SK-N-MC (cell line): ENCODE results near the gene SLC39A7.
"Not testable (repeated sequence)": the region's sequence is repeated elsewhere in the genome, so short reads cannot be mapped to it uniquely, and the experiment has no call there.

ENCODE experiments used
- DNase-seq: peaks from one replicate; pipeline ENCODE4 v3.0.0-alpha.2; 2011; ENCODE audit warnings: low read depth, low spot score
- H3K27ac ChIP-seq: fragments of 200-600 bp; sonication (generic); 2 replicates; pipeline ENCODE4 v1.5.1; 2016; ENCODE audit warnings: mixed run types
- H3K36me3 ChIP-seq: fragments of 200-600 bp; sonication (generic); 2 replicates; pipeline ENCODE4 v1.6.1; 2017; ENCODE audit warnings: antibody characterized with exemption, low read length, mixed read lengths; ENCODE audit not compliant: insufficient read depth
- H3K4me3 ChIP-seq: fragments of 200-600 bp; sonication (generic); 2 replicates; pipeline ENCODE4 v1.5.1; 2016
- H3K9ac ChIP-seq: fragments of 200-600 bp; sonication (generic); 2 replicates; pipeline ENCODE4 v1.8.0; 2017; ENCODE audit warnings: mixed run types, mixed read lengths; ENCODE audit not compliant: insufficient read length
- H3K9me3 ChIP-seq: fragments of 200-600 bp; sonication (generic); 2 replicates; pipeline ENCODE4 v1.6.1; 2017; ENCODE audit warnings: low read depth, mild to moderate bottlenecking, antibody characterized with exemption, low read length, moderate library complexity, mixed read lengths
- EZH2 ChIP-seq: fragments of 200-600 bp; sonication (generic); IDR thresholded peaks from one replicate; pipeline ENCODE4 v1.6.1; 2017; ENCODE audit warnings: antibody characterized with exemption
- FOXP2 ChIP-seq: optimal IDR thresholded peaks from 2 replicates; pipeline ENCODE3; 2011; ENCODE audit warnings: mild to moderate bottlenecking, moderate library complexity; ENCODE audit not compliant: insufficient read depth; ENCODE audit errors: extremely low read length, control extremely low read depth
- POLR2AphosphoS5 ChIP-seq: IDR thresholded peaks from 2 replicates; pipeline ENCODE4 v1.6.1; 2012; ENCODE audit warnings: mild to moderate bottlenecking, low read depth, low read length, borderline replicate concordance

Gene SLC39A7

GRCh38 chr6:33212857-33213165, 12.1 kb downstream of the SLC39A7 start:
- Histone ChIP-seq H3K9me3 (no peaks in the 10 kb centered on the region), H3K36me3 (peaks cover 20% of the 10 kb centered on the region), H3K27ac (no peak overlapping the region), H3K4me3 (peak overlapping the region; percentile 76), H3K9ac (peak overlapping the region; percentile 57)
- no peak for TF ChIP-seq FOXP2
- no peak for TF ChIP-seq POLR2AphosphoS5
- TF ChIP-seq EZH2, result no peak
- DNase-seq, result no peak

GRCh38 chr6:33213166-33213988, 12.7 kb downstream of the SLC39A7 start:
- H3K9me3 ChIP-seq, result no peaks in the 10 kb centered on the region
- peak overlapping the region; percentile 76 for H3K4me3 ChIP-seq
- no peak for DNase-seq
- H3K9ac ChIP-seq, result peak overlapping the region; percentile 57
- peaks cover 20% of the 10 kb centered on the region for H3K36me3 ChIP-seq
- TF ChIP-seq FOXP2 (no peak), EZH2 (no peak), POLR2AphosphoS5 (0 out of 2 replicates have a peak, but pooled peaks have one; percentile 68)
- no peak overlapping the region for H3K27ac ChIP-seq

GRCh38 chr6:33213989-33214335, 13.3 kb downstream of the SLC39A7 start:
- no peak overlapping the region for H3K27ac ChIP-seq
- no peak for TF ChIP-seq EZH2
- no peak for TF ChIP-seq POLR2AphosphoS5
- H3K9me3 ChIP-seq, result no peaks in the 10 kb centered on the region
- DNase-seq, result no peak
- peaks cover 20% of the 10 kb centered on the region for H3K36me3 ChIP-seq
- peak overlapping the region; percentile 76 for H3K4me3 ChIP-seq
- no peak overlapping the region for H3K9ac ChIP-seq

GRCh38 chr6:33215271-33216116, 14.8 kb downstream of the SLC39A7 start:
- Histone ChIP-seq H3K9ac (no peak overlapping the region), H3K36me3 (peaks cover 7% of the 10 kb centered on the region; the same call in 1 of the 2 replicates), H3K9me3 (no peaks in the 10 kb centered on the region), H3K27ac (no peak overlapping the region), H3K4me3 (no peak overlapping the region)
- DNase-seq, result no peak
- no peak for TF ChIP-seq POLR2AphosphoS5
- TF ChIP-seq EZH2, result no peak
- TF ChIP-seq FOXP2, result no peak

- Histone ChIP-seq H3K4me3 (no peak overlapping the region), H3K27ac (no peak overlapping the region), H3K9me3 (no peaks in the 10 kb centered on the region), H3K9ac (no peak overlapping the region), H3K36me3 (peaks cover 3% of the 10 kb centered on the region; the same call in 1 of the 2 replicates)
- TF ChIP-seq POLR2AphosphoS5 (no peak), FOXP2 (no peak), EZH2 (no peak)
- no peak for DNase-seq
These were observed 15.5 kb downstream of the SLC39A7 start for GRCh38 chr6:33216117-33216649.

GRCh38 chr6:33217246-33217645, 16.6 kb downstream of the SLC39A7 start:
- Histone ChIP-seq H3K9me3 (no peaks in the 10 kb centered on the region), H3K9ac (no peak overlapping the region), H3K4me3 (no peak overlapping the region), H3K27ac (no peak overlapping the region), H3K36me3 (no peaks in the 10 kb centered on the region)
- TF ChIP-seq FOXP2 (no peak), EZH2 (no peak), POLR2AphosphoS5 (no peak)
- DNase-seq, result no peak

GRCh38 chr6:33217681-33218080, 17.0 kb downstream of the SLC39A7 start:
- Histone ChIP-seq H3K27ac (no peak overlapping the region), H3K4me3 (no peak overlapping the region), H3K9ac (no peak overlapping the region), H3K36me3 (no peaks in the 10 kb centered on the region), H3K9me3 (no peaks in the 10 kb centered on the region)
- TF ChIP-seq EZH2, result no peak
- TF ChIP-seq POLR2AphosphoS5, result no peak
- TF ChIP-seq FOXP2, result no peak
- no peak for DNase-seq

GRCh38 chr6:33226503-33227120, 25.9 kb downstream of the SLC39A7 start:
- not testable (repeated sequence) for H3K4me3 ChIP-seq, H3K9me3 ChIP-seq, H3K27ac ChIP-seq, H3K36me3 ChIP-seq, H3K9ac ChIP-seq, DNase-seq

GRCh38 chr6:33235221-33235634, 34.6 kb downstream of the SLC39A7 start:
- peak; percentile 12 for DNase-seq
- H3K9ac ChIP-seq, result peak overlapping the region; percentile 24
- peak overlapping the region; percentile 69 for H3K27ac ChIP-seq
- peak overlapping the region; percentile 31 for H3K4me3 ChIP-seq
- H3K9me3 ChIP-seq, result no peaks in the 10 kb centered on the region
- no peak for TF ChIP-seq POLR2AphosphoS5
- no peaks in the 10 kb centered on the region for H3K36me3 ChIP-seq
